SK-N-SH treated with all-trans-retinoic acid at 6 μM for 48 hours (cell line): ENCODE measurements around the gene CNTROB.

ENCODE experiments used
- ATAC-seq: fragments of 200-7000 bp; cut with Tn5 transposase; 3 replicates; pipeline ENCODE4 v1.9.1; 2020; ENCODE audit warnings: mild to moderate bottlenecking, moderate library complexity
- ARNTL ChIP-seq: fragments of 450-650 bp; formaldehyde crosslinking; IDR thresholded peaks from 2 replicates; pipeline ENCODE4 v1.5.0; 2020; ENCODE audit warnings: low read depth, mild to moderate bottlenecking, moderate library complexity, borderline replicate concordance
- BACH2 ChIP-seq: fragments of 250-450 bp; sonication (Bioruptor Pico); IDR thresholded peaks from 2 replicates; pipeline ENCODE4 v1.9.0; 2021; ENCODE audit warnings: mild to moderate bottlenecking, borderline replicate concordance
- CSRNP3 ChIP-seq: fragments of 250-450 bp; sonication (Bioruptor Pico); IDR thresholded peaks from 2 replicates; pipeline ENCODE4 v1.5.1; 2021; ENCODE audit warnings: mild to moderate bottlenecking, moderate library complexity
- ESRRG ChIP-seq: fragments of 250-450 bp; sonication (Bioruptor Pico); IDR thresholded peaks from 2 replicates; pipeline ENCODE4 v1.6.1; 2021; ENCODE audit warnings: mild to moderate bottlenecking
- GLIS3 ChIP-seq: fragments of 250-450 bp; sonication (Bioruptor Pico); IDR thresholded peaks from 2 replicates; pipeline ENCODE4 v1.5.0; 2020; ENCODE audit warnings: mild to moderate bottlenecking, moderate library complexity
- ISL1 ChIP-seq: fragments of 250-450 bp; sonication (Bioruptor Pico); IDR thresholded peaks from 2 replicates; pipeline ENCODE4 v2.1.2; 2022; ENCODE audit warnings: mild to moderate bottlenecking, moderate library complexity
- OSR1 ChIP-seq: fragments of 250-450 bp; sonication (Bioruptor Pico); IDR thresholded peaks from 2 replicates; pipeline ENCODE4 v1.8.0; 2022; ENCODE audit warnings: moderate library complexity, mild to moderate bottlenecking, inconsistent platforms
- POU6F1 ChIP-seq: fragments of 250-450 bp; sonication (Bioruptor Pico); IDR thresholded peaks from 2 replicates; pipeline ENCODE4 v1.8.0; 2021; ENCODE audit warnings: low read depth, mild to moderate bottlenecking, moderate library complexity, borderline replicate concordance
- PPARA ChIP-seq: fragments of 250-450 bp; sonication (Bioruptor Pico); IDR thresholded peaks from 2 replicates; pipeline ENCODE4 v1.5.0; 2020; ENCODE audit warnings: mild to moderate bottlenecking, borderline replicate concordance
- SNAI2 ChIP-seq: fragments of 250-450 bp; sonication (Bioruptor Pico); IDR thresholded peaks from 2 replicates; pipeline ENCODE4 v1.5.0; 2020; ENCODE audit warnings: mild to moderate bottlenecking, moderate library complexity
- TCF4 ChIP-seq: fragments of 250-450 bp; sonication (Bioruptor Pico); IDR thresholded peaks from 2 replicates; pipeline ENCODE4 v1.8.0; 2021; ENCODE audit warnings: mild to moderate bottlenecking, moderate library complexity, borderline replicate concordance
- TOX ChIP-seq: fragments of 250-450 bp; sonication (Bioruptor Pico); IDR thresholded peaks from 2 replicates; pipeline ENCODE4 v1.8.0; 2021; ENCODE audit warnings: mild to moderate bottlenecking, moderate library complexity, borderline replicate concordance
- ZC3H10 ChIP-seq: fragments of 250-450 bp; sonication (Bioruptor Pico); IDR thresholded peaks from 2 replicates; pipeline ENCODE4 v1.5.1; 2021; ENCODE audit warnings: mild to moderate bottlenecking, moderate library complexity
- ZFP3 ChIP-seq: fragments of 250-450 bp; sonication (Bioruptor Pico); IDR thresholded peaks from 2 replicates; pipeline ENCODE4 v1.5.0; 2020; ENCODE audit warnings: mild to moderate bottlenecking, moderate library complexity
- ZFP30 ChIP-seq: fragments of 450-650 bp; formaldehyde crosslinking; IDR thresholded peaks from 2 replicates; pipeline ENCODE4 v1.5.0; 2022; ENCODE audit warnings: mild to moderate bottlenecking, moderate library complexity
- ZNF565 ChIP-seq: fragments of 450-650 bp; formaldehyde crosslinking; conservative IDR thresholded peaks from 2 replicates; pipeline ENCODE4 v1.5.0; 2020; ENCODE audit warnings: low read depth, mild to moderate bottlenecking, moderate library complexity
- ZNF70 ChIP-seq: fragments of 450-650 bp; formaldehyde crosslinking; IDR thresholded peaks from 2 replicates; pipeline ENCODE4 v1.5.0; 2020; ENCODE audit warnings: mild to moderate bottlenecking, moderate library complexity
- ZNF8 ChIP-seq: fragments of 450-650 bp; formaldehyde crosslinking; IDR thresholded peaks from 2 replicates; pipeline ENCODE4 v1.5.0; 2020; ENCODE audit warnings: mild to moderate bottlenecking, moderate library complexity
- TF ChIP-seq, protein P1 (sequence below): fragments of 250-450 bp; sonication (Bioruptor Pico); IDR thresholded peaks from 2 replicates; pipeline ENCODE4 v1.8.0; 2020; ENCODE audit warnings: mild to moderate bottlenecking, moderate library complexity, borderline replicate concordance
- TF ChIP-seq, protein P2 (sequence below): fragments of 250-450 bp; sonication (Bioruptor Pico); IDR thresholded peaks from 2 replicates; pipeline ENCODE4 v1.5.1; 2020; ENCODE audit warnings: low read depth, mild to moderate bottlenecking, moderate library complexity

Gene CNTROB

DNA sequence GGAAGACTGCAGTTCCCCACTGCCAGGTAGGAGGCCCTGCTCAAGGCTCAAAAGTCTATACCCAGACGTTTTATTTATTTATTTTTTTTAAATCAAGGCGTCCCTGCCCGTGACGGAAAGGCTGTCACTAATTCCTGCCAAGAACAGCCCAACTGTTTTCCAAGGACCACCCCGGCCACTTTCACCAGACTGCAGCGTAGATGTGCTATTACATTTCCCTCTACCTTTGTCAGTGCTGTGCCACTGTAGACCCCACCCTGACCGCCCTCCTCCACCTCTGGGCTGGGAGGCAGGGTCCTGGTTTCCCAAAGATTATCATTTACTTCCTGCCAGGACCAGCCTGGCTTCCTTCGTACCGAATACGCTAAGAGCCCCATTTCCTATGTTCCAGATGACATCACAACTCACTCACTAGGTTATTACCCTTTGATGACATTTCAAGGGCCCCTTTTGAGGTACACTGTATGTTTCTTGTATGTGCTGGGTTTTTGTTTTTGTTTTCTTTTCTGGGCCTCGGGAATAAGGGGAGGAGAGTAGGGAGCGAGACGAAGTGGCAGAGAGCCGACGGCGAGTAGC, 9.6 kb upstream of the CNTROB start (continued):
- no peak for TF ChIP-seq ZC3H10 (CRISPR knock-in tag)
- no peak for TF ChIP-seq TOX (CRISPR knock-in tag)
- TF ChIP-seq SNAI2 (CRISPR knock-in tag), result no peak
- no peak for TF ChIP-seq TCF4 (CRISPR knock-in tag)
- TF ChIP-seq PPARA (CRISPR knock-in tag), result no peak
- TF ChIP-seq, protein P1, sequence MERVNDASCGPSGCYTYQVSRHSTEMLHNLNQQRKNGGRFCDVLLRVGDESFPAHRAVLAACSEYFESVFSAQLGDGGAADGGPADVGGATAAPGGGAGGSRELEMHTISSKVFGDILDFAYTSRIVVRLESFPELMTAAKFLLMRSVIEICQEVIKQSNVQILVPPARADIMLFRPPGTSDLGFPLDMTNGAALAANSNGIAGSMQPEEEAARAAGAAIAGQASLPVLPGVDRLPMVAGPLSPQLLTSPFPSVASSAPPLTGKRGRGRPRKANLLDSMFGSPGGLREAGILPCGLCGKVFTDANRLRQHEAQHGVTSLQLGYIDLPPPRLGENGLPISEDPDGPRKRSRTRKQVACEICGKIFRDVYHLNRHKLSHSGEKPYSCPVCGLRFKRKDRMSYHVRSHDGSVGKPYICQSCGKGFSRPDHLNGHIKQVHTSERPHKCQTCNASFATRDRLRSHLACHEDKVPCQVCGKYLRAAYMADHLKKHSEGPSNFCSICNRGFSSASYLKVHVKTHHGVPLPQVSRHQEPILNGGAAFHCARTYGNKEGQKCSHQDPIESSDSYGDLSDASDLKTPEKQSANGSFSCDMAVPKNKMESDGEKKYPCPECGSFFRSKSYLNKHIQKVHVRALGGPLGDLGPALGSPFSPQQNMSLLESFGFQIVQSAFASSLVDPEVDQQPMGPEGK, result no peak
- TF ChIP-seq ZNF70 (CRISPR knock-in tag), result no peak
- no peak for TF ChIP-seq ARNTL (CRISPR knock-in tag)
- no peak for TF ChIP-seq BACH2
- TF ChIP-seq POU6F1 (CRISPR knock-in tag), result no peak

- TF ChIP-seq POU6F1 (CRISPR knock-in tag) (no peak), PPARA (CRISPR knock-in tag) (no peak), ZNF565 (CRISPR knock-in tag) (no peak), ZFP30 (no peak), SNAI2 (CRISPR knock-in tag) (no peak), ARNTL (CRISPR knock-in tag) (no peak), ZNF70 (CRISPR knock-in tag) (no peak), GLIS3 (CRISPR knock-in tag) (no peak), TCF4 (CRISPR knock-in tag) (no peak), ZNF8 (CRISPR knock-in tag) (no peak), ZC3H10 (CRISPR knock-in tag) (no peak), OSR1 (no peak), ISL1 (CRISPR knock-in tag) (no peak), TOX (CRISPR knock-in tag) (no peak), CSRNP3 (CRISPR knock-in tag) (no peak), ESRRG (no peak), ZFP3 (CRISPR knock-in tag) (no peak), BACH2 (no peak)
- TF ChIP-seq, protein P2, sequence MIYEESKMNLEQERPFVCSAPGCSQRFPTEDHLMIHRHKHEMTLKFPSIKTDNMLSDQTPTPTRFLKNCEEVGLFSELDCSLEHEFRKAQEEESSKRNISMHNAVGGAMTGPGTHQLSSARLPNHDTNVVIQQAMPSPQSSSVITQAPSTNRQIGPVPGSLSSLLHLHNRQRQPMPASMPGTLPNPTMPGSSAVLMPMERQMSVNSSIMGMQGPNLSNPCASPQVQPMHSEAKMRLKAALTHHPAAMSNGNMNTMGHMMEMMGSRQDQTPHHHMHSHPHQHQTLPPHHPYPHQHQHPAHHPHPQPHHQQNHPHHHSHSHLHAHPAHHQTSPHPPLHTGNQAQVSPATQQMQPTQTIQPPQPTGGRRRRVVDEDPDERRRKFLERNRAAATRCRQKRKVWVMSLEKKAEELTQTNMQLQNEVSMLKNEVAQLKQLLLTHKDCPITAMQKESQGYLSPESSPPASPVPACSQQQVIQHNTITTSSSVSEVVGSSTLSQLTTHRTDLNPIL (CRISPR knock-in tag), result no peak
- no peak for ATAC-seq
Measured at GRCh38 chr17:7922845-7923628, 9.0 kb upstream of the CNTROB start.

DNA sequence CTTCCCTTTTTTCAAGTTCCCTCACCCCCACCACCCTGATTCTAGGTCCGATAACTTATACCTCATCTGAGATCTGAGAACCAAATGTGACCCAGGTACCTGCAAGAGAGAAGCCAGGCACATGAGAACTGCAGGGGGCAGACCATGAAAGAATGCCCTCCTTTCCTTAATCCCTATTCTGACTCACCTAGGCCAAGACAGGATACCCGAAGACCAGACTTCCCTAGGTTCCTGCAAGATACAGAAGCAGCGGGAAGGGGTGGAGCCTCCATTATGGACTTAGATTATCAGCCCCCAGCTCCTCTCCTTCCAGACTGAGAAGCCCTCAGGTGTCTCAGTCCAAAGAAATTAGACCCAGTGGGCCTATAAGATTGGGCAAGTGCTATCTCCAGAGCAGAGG, 4.4 kb upstream of the CNTROB start:
- no peak for ATAC-seq
- TF ChIP-seq PPARA (CRISPR knock-in tag) (no peak), ARNTL (CRISPR knock-in tag) (no peak), ISL1 (CRISPR knock-in tag) (no peak)
